ENCODE measurements around the gene NPAS3.

NPAS3 gene

DNA sequence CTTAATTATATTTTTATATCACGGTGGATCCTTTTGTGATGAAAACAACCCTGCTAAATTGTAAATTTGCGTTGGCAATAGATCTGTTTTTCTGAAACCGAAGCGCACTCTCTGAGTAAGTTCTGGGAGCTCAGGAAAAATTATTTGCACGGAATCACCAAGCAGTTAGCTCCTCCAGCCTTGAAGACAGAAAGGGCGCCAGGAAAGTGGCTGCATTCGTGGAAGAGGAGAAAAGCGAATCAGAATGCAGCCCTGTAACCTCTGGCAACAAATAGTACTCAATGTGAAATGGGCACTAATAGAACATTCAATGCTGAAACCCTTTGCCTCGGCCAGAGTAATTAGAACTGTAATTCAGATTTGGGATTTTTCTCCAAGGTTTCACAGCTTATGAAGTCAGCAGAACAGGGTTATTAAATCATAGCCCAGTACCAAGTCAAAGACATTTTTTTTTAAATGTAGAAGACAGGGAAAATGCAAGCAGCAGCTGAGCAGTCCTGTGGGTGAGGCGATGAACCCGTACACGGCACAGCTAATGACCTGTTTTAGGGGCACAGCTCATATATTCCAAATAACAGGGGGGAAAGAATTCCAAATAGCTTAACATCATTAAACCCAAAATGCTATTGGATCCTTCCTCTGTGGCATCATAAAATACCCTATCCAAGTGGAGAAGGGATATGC lies 760.8 kb downstream of the NPAS3 start:
- no peak for DNase-seq

DNA sequence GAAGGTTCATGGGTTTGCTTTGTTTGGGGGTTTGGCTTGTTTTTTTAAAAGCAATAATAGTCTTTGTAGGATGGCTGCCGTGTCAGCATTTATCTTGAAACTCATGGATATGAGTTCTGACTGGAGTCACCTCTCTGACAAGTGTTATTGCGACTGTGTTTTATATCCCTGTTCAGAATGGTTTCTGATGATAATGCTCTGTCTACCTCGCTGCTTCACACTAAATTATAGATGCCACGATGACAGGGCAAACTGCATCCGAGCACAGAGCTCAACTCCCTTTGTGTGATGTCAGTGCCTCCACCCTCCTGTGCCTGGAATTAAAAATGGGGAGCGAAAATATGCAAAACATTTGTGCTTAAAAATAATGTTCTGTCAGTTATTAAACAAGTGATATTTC lies 761.4 kb downstream of the NPAS3 start:
- no peak for DNase-seq

DNA sequence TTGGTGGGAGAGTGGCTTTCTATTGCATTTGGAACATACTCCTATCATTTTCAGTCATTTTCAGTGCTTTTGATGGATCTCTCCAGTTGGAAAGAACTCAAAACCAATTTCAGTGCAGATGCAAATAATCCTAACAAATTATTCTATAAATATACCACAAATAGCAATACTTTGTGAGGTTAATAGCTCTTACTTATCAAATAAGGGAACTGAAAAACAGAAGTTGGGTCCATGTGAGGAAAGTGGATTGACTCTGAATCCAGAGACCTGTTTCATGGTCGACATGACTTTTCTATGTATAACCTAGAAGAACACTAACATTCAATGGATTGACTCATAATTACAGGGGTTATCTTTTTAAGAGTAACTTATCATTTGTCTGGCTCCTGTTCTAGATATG lies 763.6 kb downstream of the NPAS3 start:
- DNase-seq: no peak

DNA sequence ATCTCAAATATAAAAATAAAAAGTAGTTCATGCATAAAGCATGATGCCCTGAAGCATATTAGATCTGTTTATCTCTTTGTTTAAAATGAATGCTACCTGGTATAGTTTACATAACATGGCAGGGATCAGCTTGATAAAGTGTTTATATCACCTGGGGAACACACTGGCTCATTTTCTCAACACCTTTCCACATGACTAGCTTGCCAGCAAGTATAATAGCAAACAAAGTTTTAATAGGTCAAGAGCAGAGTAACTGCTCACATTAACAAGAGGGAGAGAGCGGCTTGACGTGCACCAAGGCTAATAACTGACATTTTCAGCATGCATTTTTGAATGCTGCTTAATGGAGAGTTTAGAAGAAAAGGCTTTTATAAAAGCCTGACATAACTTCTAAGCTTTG lies 765.8 kb downstream of the NPAS3 start:
- DNase-seq: no peak

DNA sequence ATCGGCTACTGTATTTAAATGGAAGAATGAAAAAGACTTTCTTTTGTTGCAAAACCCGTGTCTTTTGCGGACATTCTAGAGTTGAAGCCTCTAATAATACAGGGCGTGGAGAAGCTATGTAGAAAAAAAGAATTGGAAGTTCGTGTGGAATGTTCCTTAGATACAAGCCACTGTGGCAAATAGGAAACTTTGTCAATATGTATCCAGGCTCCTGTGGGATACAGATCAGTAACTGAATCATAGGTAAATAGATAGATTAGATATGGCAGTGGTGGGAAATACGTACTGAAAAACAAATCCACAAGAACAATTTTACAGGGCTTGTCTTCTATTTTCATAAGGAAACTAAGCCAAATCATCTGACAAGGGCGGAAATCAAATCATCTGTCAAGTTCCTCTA lies 766.8 kb downstream of the NPAS3 start:
- DNase-seq: no peak

DNA sequence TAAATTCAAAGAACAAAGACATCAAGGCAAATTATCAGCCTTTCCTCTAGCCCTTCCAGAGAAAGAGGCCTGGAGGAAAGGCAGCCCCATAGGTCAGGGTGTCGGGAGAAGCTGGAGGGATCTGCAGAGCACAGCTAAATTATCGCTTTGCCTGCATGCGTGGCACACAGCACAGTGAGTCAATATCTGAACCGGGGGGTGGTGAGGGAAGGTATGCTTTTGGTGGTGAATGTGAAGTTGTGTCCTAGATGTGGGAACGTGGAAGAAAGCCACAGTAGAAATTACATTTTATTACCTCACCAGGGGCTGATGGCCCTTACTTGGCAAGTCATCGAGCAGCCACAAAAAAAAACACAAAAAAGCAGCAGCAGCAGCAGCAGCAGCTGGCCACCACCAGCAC lies 769.0 kb downstream of the NPAS3 start:
- DNase-seq: no peak

DNA sequence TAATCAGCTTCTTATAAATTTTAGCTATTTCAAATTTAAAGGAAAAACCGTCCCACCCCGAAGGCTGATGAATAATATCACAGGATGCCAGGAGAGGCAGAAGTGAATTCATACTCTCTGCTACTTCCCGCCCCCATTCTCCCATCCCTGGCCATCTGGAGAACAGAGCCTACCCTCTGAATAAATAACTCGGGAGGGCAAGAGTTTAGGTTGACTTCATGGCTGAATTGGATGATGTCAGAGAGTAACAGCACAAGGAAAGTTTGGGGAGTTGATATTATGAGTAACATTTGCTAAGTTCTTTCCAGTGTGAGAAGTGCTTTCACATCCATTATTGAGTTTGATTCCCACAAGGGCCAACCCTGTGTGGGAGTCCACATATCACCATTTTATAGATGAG lies 770.6 kb downstream of the NPAS3 start:
- no peak for DNase-seq

DNA sequence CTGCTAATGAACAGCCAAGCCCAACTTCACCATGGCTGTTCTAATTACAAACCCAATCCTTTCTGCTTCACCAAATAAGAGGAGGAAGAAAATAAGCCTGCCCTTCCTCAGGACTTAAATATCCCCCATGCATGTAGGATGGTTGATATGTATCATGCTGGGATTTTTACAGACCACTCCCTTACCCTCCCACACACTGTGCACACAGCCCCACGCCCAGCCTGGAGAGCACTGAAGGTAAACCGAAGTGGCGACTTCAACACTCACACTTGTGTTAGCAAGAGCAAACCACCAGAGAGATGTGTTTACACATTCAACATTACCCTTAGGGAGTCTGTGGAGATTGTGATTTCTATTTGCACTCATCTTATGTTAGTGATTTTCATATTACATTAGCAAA lies 771.0 kb downstream of the NPAS3 start:
- DNase-seq: no peak

DNA sequence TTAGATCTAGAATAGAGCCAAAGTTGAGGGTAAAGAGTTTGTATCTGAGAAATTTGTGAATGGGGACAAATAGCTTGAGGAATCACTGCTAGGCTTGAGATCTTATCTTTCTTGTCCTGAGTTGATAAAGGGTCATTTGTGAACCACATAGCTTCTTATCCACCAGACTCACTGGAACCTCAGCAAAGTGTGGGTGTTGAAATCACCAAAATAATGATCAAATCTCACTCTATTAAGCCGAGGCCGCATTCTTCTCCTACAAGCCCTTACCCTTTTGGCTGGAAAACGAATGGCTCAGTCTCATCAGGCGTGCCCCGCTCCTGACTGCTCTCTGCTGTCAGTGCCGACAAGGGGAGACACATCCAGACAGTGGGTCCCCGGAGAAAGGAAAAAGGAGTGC lies 771.6 kb downstream of the NPAS3 start:
- no peak for DNase-seq

DNA sequence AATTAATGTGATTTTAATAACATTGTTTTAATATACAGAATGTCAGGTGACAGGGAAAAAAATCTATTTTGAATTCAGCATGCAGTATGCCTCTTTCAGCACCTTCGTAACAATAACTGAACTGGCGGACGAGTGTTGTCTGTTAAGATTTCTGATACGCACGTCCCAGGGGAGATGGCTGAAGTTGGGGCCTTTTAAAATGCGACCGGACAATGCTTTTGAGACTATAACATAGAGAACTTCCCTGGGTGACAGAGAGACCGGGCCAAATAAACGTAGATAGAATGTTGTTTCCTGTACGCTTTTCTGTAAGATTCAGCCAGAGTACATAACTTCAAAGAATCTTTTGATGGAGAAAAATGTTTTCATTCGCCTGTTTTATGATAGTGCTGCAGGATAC lies 772.5 kb downstream of the NPAS3 start:
- no peak for DNase-seq

DNA sequence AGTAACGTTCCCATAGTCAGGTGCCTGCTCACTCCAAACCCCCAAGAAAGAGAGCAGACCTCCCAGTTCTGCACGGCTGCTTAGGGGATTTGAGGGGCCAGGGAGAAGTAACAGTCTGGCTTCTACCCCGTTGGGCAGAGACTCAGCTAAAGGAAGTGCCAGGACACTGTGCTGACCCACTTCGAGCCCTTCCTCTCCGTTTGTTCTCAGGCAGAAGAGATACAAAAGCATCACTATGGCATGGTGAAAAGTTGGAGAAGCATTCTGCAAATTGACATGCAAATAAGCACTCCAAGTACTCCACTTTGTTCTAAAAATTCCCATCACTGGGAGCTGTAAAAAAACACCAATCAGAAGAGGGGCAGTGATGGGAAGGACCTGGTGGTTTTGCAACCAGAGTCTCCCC lies 773.1 kb downstream of the NPAS3 start:
- no peak for DNase-seq

DNA sequence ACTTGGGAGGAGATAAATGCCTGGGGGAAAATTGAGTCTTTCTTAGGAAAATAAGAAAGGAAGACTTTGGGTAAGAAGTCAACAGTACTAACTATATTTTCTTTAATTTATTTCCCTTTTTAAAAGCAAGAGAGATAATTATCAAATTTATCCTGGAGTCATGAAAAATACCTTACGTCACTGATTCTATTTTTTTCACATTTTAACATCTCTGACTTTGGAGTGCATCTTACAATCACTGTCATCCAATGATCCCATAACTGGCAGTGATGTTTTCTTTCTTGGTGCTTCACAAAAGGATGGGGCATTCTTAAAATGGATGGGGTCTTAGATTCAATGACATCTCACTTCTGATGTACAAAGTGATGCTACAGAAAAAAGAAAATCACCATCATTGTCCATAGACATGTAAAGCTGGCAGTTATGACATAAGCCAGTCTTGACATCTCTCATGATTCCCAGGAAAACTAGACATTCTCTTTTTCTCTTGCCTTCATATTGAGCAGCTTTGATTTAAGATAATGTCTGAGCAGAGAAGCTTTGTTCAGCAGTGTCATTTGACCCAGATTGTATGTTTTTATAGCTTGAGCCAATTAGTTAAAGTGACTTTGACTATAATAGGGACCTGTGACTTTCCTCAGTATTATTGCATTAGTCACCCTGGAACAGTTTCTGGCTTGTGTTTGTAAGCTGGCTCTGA lies 776.0 kb downstream of the NPAS3 start:
- DNase-seq: no peak

DNA sequence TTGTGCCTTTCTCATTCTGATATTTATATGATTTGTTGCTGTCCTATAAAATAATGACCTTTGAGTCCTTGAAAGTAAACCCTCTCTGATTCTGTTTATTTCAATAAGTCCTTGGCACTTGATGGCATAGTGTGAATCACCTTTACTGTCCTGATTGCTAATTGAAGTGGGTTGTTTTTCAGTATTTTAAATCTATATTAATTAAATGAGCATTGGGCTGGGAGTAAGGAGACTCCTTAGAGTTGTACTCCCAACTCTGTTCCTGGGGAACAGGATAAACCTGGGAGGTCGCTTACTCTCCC lies 776.5 kb downstream of the NPAS3 start:
- no peak for DNase-seq

DNA sequence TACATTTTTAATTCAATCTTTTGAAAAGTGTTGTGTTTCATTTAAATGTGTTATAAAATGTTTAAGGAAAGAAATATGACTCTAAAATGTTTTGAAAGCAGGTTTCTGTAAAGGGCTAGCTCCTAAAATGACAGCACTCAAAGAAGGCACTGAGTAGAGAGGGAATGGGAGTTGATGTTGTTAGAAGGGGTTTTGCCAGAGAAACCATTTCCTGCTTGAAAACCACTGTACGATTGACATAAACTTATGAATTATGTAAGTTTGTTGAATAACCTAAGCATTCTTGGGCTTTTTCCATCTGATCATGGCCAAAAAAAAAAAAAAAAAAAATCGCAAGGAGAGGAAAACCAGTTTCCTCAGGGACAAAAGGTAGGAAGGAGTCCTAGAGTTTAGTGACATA lies 778.2 kb downstream of the NPAS3 start:
- DNase-seq: no peak

DNA sequence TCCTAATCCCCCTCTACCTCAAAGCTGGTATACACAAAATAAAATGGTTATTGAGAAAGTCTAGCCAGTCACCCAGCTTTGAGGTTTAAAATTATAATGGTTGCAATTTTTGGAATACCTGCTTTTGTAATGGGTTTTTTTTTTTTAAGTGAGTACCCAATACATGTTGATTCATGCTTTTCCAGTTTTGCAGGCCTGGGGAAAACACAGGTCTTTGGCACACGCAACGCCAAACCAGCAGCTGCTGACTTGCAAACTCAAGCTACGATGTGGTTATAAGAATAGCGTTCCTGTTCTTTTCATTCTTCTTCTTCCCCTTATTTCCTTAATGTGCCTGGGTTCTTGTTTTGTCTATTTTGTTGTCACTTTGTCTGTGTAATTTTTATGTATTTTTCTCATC lies 779.2 kb downstream of the NPAS3 start:
- no peak for DNase-seq

DNA sequence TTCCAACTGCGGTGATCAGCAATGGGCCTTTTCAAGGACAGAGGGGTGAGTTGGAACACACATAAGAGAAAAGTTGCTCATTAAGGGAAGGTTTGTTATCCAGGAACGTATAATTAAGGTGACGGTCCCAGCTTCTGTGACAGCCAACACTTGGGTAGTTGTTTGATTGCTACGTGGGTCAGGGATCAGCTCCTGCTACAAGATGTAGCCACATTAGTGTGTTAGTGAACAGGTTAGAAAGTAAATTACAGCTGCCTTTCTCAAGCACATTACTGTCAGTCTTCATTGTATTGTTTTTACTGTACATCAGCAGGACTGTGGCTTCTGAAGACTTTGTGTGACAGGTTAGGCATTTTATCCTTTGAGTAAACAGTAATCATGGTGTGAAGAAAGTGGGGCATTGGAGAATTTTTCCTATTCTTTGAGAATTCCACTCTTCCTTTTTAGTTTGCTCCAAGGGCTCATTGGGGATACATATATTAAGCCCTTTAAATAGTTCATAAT lies 781.7 kb downstream of the NPAS3 start:
- no peak for DNase-seq

DNA sequence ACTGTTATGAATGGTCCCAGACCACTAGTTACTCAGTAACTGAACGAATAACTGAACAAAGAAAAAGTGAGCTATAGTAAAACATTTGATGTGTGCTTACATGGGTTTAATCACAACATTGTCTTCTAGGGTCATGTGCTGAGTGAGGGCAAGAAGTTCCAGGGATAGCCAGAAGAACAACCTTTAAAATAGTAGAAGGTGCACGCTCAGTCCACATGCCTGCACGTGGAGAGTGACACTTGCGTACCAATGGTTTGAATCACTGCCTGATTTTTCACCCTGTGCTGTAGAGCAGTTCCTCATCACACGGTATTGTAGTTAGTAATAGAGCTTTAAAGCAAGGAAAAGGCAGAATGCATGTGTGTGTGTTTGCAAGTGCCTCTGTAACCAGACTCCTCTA lies 788.0 kb downstream of the NPAS3 start:
- no peak for DNase-seq

DNA sequence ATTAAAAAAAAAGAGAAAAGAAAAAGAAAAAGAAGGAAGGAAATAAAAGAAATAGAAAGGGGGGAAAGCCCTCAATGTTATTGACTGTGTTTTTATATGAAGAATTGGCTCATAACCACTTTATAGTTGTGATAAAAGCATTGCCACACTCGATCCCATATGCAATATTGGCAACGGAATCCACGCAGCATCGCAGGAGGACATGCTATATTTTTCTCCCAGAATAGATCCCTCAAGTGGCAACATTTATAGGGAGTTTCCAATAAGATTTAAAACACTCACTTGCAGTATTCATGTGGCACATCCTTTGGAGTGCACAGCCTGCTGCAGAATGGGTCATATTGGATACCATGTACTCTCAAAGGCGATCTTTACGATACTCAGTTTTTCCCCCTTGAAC lies 788.9 kb downstream of the NPAS3 start:
- no peak for DNase-seq

DNA sequence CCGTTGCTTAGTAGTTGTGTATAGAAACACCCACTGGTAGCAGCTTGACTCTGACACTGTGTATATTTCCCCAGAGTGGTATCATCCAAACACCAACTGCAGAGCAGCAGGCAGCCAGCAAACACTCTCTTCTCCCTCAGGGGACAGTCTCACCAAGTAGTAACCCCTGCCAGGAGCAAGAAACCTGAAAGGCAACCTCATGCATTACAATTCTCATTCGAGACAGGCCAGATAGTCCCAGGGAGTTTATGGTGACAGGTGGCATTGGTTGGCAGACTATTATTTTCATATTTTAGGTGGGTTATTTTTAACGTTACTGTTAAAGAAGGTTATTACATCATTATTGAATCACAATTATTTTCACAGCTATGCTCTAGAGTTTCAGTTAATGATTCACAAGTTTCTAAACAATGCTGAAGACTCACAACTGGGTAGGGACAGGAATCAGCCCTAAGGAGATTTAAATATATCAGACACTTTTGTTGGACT lies 789.4 kb downstream of the NPAS3 start:
- no peak for DNase-seq

DNA sequence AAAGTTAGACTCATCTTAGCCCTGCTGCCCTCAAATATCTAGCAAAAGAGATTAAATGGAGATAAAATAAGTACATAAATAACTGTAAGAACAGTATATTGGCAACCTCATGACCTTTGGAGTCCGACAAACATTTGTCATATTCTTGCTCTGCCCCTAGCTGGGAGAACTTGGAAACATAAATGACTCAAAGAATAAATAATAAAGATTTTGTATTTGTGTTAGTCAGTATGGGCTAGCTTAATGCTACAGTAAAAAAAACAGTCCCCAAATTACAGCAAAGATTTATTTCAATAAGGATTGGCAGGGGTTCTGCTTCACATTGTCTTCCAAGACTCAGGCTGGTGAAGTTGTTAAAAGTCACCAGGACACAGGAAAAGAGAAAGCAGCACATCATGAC lies 791.5 kb downstream of the NPAS3 start:
- no peak for DNase-seq

DNA sequence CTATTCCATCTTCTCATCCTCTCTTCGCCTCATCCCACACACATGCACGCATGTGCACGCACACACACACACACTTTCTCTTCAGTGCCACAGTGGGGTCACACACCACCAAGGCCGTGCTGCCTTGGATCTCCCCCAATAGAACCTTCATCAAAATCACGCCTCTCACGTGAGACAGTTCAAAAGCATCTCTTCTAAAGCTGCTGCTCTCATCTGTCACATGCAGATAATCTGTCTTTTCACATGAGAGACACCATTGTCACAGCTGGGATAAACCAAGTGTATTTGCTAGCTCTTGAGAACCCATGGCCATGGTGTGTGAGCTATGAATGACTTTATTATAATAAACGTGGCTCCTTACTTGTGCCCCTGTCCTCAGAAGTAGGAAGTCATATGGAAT lies 793.5 kb downstream of the NPAS3 start:
- no peak for DNase-seq

DNA sequence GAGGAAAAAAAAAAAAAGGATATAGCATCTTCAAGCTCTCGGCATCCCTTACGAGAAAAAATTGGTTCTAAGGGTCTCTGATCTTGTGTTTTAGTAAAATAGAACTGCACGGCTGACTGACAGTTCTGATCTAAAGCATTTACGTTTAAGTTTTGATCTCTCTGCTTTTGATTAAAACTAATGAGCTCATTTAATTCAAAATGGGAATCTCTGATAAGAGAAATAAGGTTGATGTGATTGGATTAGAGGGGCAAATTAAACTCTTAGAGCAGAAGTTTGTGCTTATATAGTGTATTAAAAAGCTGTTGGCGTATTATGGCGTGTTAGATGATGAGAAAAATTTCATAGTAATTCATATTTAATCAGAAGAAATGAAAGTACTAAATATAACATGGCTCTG lies 794.6 kb downstream of the NPAS3 start:
- no peak for DNase-seq

DNA sequence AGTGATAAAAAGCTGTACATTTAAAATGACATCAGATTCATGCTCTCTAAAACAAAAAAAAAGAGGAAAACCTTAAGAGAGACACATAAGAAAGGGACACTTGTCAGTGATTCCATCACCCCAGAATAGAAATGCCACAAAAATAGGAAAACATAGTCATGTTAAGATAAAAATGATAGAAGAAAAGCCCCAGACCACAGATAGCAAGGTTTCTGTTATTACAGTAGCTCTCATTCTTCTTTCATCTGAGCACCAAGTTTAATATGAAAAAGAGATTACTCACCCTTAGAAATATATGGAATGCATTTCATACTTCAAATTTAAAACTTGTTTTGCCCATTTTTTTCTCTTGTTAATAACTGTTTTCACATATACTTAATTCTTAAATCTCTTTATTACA lies 795.0 kb downstream of the NPAS3 start:
- DNase-seq: no peak

DNA sequence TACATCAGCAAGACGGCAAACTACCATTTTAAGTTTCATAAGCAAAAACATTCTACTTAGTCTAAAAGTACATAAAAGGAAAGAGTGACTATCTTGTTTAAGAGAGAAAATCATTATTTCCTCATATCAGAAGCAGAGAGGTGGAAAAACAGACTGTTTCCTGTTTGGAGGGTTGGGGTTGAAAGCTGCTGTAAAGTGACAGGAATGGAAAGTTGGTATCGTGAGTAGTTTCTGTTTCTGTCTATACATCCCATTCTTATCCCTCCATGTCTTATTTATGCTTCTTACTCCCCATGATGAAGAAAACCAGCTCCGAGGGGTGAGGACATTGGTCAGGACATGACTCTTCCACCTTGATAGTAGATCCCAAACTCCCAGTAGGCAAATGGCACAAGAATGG lies 795.7 kb downstream of the NPAS3 start:
- no peak for DNase-seq

DNA sequence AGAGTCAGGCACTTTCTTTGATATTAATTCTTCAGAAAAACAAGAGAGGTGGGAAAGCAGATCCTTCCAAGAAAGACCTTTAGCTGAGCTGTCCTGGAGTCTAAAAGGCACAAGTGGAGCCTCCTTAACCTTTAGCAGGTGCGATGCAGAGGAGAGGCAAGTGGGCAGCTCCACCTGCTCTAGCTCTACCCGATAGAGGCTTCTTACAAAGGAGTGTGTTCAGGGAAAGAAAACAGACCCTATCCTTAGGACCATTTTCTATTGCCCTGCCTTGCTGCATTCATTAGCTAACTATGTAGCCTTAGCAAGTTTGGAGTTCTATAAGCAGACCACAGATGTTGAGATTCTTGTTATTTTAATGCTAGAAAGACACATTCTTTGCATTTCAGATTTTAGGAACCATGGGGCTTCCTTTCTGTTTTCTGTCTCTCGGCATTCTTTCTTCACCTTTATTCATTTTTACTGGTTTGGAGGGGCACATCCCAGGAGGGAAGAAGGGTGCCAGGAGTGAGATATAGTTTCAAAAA lies 797.7 kb downstream of the NPAS3 start:
- no peak for DNase-seq
